ENCODE data around the gene PDLIM7. TPM values are rescaled to one million over a fixed set of nuclear protein-coding genes. Genes with fewer than 3 reads are reported as not detected.

The PDLIM7 gene
- polyA plus RNA-seq, 1 donor: 326 TPM

DNA sequence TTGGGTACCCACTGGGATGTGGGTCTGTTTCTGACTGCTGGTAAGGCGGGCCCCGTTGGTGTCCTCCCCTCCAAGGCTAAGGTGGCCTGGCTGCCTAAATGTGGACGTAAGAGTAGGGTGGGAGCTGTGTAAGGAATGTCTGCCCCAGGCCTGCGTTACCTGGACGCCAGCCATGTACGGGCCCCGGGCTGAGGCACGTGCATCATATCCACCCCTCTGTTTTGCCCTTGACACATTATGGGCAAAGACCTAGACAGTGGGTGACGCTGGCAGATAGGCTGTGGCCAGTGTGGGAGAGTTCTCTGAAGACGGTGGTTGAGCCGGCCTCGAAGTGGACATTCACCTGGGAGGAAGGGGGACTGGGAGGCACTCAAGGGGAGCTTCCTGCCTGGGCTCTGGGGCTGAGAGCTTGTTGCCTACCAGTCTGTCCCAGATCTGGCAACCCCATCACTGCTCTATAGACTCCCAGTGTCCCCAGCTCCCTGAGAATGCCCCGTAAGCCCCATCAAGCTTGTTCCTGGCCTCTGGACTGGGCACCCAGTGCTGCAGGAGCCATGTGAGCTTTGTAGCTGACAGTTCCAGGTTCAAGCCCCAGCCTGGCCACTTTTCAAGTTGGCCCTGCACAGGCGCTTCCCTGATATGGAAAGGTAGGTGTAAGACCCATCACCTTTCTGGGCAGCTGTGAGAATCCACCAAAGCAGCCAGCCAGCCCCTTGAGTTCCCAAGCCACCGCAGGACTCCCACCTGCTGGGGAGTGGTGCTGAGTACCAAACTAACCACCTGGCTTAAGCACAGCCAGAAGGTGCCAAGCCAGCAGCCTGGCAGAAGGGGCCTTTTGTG, 54.0 kb downstream of the PDLIM7 start:
- no peak for DNase-seq

DNA sequence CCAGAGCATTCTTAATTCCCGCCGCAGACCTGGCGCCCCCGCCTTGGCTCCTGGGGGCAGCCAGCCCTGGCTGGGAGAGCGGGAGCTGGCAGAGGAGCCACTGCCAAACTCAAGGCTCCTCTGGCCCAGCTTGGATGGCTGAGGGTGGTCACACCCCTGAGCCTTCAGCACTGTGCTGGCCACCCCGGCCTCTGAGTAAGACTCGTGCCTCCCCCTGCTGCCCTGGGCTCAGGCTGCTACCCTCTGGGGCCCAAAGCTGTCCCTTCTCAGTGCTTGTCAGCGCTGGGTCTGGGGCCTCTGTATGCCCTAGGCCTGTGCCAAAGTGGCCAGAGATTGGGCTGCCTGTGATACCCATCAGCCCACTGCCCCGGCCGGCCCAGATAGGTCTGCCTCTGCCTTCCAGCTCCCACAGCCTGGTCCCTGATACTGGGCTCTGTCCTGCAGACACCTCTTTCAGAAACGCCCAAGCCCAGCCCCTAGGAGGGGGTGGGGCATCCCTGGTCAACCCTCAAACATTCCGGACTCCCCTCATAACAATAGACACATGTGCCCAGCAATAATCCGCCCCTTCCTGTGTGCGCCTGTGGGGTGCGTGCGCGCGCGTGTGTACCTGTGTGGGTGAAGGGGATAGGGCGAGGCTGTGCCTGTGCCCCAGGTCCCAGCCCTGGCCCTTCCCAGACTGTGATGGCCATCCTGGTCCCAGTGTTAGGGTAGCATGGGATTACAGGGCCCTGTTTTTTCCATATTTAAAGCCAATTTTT, 55.2 kb downstream of the PDLIM7 start:
- no peak for DNase-seq

DNA sequence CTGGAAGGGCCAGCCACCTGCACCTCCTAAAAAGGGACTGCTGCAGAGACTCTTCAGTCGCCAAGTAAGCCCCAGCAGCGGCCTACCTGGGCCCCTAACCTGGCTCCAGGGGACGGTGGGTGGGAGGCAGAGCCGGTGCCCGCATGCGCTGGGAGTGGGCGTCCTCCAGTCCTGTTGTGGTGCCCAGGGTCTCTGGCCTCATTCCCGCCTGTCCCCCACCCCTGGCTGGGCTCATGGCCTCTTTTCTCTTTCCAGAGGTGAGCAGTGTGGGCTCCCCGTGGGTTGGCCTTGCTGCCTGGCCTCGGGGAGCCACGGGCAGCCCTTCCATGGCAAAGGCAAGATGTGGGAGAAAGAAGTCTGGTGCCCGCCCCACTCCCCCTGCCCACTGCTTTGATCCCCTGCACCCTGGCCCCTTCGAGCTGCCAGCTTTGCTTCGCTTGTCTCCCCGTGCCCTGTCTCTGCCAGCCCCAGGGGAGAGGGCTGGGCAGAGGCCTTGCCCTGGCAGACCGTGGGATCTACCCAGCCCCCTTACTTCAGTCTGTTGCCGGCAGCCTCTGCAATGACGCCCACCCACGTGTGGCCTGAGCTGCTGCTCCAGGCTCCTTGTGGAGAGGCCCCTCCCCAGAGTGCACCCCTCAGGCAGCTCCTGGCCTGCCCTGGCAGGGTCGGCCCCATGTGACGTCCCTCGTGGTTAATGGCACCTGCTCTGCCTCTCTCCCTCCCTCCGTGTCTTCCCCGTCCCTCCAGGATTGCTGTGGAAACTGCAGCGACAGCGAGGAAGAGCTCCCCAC, 56.2 kb downstream of the PDLIM7 start:
- no peak for DNase-seq

DNA sequence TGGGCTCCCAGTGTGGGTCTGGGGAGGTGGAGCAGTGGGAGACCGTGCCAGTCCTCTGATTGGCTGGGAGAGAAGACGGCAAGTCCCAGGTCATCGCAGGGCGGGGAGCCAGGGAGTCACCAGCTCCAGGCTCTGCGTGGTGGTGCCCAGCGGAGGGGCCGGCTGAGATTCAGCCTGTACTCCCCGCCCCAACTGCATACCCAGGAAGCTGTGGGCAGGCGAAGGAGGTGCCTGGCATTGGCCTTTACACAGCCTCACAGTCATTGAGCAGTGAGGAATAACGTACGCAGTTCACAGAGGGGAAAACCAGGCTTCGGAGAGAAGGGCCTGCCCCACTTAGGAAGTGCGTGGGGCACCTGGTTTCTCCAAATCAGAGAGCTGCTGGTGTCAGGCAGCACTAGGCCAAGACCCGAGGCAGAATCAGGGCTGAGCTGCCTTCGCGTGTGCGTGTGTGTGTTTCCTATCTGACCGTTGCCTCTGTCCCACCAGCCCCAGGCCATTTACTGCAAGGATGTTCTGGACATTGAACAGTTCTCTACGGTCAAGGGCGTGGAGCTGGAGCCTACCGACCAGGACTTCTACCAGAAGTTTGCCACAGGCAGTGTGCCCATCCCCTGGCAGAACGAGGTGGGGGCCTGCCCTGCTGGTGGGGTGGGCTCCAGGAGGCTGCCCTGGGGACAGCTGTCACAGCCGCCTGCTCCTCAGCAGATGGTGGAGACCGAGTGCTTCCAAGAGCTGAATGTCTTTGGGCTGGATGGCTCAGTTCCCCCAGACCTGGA, 57.0 kb downstream of the PDLIM7 start:
- no peak for DNase-seq

DNA sequence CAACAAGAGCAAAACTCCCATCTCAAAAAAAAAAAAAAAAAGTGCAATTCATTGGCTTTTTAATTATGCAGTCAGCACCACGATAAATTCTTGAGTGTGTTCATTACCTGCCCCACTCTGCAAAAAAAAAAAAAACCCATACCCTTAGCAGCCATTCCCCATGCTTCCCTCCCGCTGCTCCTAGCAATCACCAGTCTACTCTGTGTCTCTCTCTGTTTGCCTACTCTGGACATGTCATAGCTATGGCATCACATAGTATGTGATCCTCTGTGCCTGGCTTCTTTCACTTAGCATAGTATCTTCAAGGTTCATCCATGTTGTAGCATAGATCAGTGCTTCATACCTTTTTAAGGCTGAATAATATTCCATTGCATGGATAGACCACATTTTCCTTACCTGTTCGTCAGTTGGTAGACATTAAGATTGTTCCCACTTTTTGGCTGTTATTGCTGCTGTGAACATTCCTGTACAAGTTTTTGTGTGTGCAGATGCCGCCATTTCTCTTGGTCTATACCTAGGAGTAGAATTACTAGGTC, 57.8 kb downstream of the PDLIM7 start:
- DNase-seq: no peak

DNA sequence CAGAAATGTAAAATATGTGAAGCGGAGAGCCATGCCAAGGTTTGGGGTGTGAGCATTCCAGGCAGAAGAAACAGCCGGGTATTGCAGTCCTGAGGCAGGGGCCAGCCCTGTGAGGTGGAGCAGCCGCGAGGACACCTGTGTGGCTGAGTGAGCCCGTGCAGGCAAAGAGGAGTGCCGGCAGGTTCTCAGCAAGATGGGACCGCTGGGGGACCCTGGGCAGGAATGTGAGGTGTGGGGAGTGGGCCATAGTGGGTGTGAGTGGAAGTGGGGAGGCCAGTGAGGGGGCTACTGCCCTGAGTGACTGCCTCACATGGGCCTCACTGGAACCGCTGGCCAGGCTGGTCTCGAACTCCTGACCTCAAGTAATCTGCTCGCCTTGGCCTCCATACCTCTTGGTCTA, 58.9 kb downstream of the PDLIM7 start:
- no peak for DNase-seq

DNA sequence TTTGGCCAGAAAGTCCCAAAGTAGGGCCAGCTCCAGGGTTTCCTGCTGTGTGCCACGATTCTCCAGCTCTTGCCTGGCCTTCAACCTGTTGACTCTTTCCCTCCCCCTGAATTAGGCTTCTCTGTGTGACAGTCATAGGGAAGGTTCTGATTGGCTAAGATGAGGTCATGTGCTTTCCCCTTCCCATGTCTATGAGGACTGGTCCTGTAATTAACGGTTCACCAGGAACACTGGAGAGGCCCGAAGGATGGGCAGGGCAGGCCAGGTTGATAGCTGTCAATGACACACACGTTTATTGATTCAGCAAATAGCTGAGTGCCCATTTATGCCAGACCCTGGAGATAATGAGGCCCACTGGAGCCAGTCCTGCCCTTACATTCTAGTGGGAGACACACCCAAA, 59.8 kb downstream of the PDLIM7 start:
- DNase-seq: no peak

DNA sequence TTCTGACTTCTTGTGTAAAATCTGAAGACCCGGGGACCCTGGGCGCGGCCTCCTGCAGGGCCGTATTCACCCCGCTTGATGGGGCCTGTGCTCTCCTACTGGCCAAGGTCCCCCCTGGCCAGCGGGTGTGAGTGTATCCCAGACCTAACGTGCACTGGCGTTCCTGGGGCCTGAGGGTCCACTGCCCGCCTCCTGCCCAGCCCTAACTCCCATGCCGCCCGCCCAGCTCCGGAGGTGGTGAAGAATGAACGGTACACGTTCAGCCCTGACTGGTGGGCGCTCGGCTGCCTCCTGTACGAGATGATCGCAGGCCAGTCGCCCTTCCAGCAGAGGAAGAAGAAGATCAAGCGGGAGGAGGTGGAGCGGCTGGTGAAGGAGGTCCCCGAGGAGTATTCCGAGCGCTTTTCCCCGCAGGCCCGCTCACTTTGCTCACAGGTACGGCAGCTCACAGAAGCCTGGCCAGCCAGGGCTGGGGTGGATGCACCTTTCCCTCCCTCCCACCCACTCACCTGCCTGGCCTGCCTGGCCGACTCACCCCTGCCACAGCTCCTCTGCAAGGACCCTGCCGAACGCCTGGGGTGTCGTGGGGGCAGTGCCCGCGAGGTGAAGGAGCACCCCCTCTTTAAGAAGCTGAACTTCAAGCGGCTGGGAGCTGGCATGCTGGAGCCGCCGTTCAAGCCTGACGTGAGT, 61.4 kb downstream of the PDLIM7 start:
- DNase-seq: no peak

DNA sequence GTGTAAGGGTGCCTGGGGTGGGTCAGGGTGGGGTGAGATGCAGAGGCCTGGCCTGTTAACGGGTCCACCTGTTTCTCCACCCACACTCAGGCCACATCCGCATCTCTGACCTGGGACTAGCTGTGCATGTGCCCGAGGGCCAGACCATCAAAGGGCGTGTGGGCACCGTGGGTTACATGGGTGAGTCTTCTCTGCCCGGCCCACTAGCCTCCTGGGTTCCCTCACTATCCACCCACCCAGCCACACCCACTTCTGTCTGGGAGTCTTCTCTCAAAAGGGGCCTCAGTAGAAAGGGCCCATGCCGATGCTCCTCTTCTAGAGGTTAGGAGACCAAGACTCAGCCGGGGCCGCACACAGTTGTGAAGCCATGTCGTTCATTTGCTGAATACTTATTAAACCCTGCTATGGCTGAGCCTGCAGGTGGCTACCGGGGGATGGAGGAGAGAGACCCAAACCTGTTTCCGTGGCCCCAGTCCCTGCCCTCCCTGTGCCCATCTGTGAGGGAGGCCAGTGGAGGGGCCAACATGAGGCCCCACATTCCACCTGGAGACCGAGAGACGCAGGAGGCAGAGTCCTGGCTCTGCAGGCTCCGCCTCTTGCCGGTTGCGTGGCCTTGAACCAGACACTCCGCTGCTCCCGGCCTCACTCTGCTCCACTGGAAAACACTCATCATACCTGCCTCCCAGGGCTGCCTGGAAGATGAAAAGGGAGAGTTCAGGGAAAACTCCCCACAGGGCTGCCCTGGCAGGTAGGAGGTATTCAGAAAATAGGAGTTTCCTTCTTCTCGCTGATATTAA, 62.3 kb downstream of the PDLIM7 start:
- no peak for DNase-seq

DNA sequence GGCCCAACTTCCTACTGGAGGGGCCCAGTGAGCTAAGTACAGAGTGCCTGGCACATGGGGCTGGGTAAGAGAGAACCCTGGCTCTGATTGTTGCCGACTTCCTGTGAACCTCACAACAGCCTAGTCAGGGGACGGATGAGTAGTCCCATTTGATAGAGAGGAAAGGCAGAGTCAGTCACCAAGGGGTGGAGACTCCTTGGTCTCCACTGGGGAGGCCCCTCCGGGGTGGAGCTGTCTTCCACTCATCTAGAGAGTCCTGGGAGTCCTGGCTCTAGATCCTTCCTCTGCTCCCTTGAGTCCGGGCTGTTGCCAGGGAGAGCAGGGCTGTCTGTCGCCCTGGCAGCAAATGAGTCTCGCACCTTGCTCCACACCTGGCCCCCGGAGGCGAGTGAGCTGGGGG, 63.0 kb downstream of the PDLIM7 start:
- no peak for DNase-seq

DNA sequence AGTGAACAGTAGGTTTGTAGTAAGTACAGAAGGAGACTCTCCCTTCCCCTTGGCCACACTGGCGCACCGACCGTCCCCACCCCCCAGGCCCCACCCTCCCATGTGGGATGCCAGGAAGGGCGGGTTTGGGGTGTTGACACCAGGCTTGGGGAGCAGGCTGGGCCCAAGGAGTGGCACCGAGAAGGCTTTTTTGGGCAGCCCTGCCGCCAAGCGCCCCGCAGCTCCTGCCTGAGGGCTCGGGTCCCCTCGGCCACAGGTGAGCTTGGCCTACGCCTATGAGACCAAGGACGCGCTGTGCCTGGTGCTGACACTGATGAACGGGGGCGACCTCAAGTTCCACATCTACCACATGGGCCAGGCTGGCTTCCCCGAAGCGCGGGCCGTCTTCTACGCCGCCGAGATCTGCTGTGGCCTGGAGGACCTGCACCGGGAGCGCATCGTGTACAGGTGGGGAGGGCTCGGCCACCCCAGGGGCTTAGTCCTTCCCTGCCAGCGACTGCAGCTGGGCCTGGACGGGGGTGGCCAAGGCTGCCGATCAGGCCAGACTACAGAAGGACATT, 63.7 kb downstream of the PDLIM7 start:
- DNase-seq: no peak

Other genes starting within 250 kb of the PDLIM7 start
- gene RAB24, start 193.9 kb downstream of the PDLIM7 start, polyA plus RNA-seq (ENCODE audit: insufficient read length): 23.0 TPM
- 79.7 TPM for gene PRELID1, start 193.8 kb downstream of the PDLIM7 start, polyA plus RNA-seq (ENCODE audit: insufficient read length)
- gene MXD3, start 185.7 kb downstream of the PDLIM7 start, polyA plus RNA-seq (ENCODE audit: insufficient read length): 20.3 TPM
- gene LMAN2, start 145.9 kb downstream of the PDLIM7 start, polyA plus RNA-seq (ENCODE audit: insufficient read length): 76.5 TPM
- gene RGS14, start 139.7 kb downstream of the PDLIM7 start, polyA plus RNA-seq (ENCODE audit: insufficient read length): 17.7 TPM
- gene SLC34A1, start 113.2 kb downstream of the PDLIM7 start, polyA plus RNA-seq (ENCODE audit: insufficient read length): not detected
- not detected for gene PFN3, start 96.9 kb downstream of the PDLIM7 start, polyA plus RNA-seq (ENCODE audit: insufficient read length)
- gene F12, start 88.0 kb downstream of the PDLIM7 start, polyA plus RNA-seq (ENCODE audit: insufficient read length): 0.41 TPM
- 17.7 TPM for gene GRK6, start 70.9 kb downstream of the PDLIM7 start, polyA plus RNA-seq (ENCODE audit: insufficient read length)
- gene PRR7, start 50.8 kb downstream of the PDLIM7 start, polyA plus RNA-seq (ENCODE audit: insufficient read length): 0.96 TPM
- 280 TPM for gene DBN1, start 24.0 kb downstream of the PDLIM7 start, polyA plus RNA-seq (ENCODE audit: insufficient read length)
- gene DOK3, start 12.2 kb upstream of the PDLIM7 start, polyA plus RNA-seq (ENCODE audit: insufficient read length): 9.8 TPM
- 45.8 TPM for gene DDX41, start 19.4 kb upstream of the PDLIM7 start, polyA plus RNA-seq (ENCODE audit: insufficient read length)
- 59.9 TPM for gene FAM193B, start 57.0 kb upstream of the PDLIM7 start, polyA plus RNA-seq (ENCODE audit: insufficient read length)
- gene TMED9, start 94.6 kb upstream of the PDLIM7 start, polyA plus RNA-seq (ENCODE audit: insufficient read length): 114 TPM
- 20.7 TPM for gene B4GALT7, start 102.5 kb upstream of the PDLIM7 start, polyA plus RNA-seq (ENCODE audit: insufficient read length)